ENCODE measurements around the gene SFT2D1. TPM values are rescaled to one million over a fixed set of nuclear protein-coding genes. Genes with fewer than 3 reads are reported as not detected.

Gene SFT2D1
- total RNA-seq, 1 experiment from 2014 or later, result 54.1 TPM

GRCh38 chr6:166348305-166348949, 6.1 kb upstream of the SFT2D1 start:
- in situ Hi-C loops (cut with HindIII; ENCODE audit: low pct_unique_long_range_greater_than_20kb, low sequenced_read_pairs), result no loop called here
- H3K4me3 ChIP-seq (ENCODE audit: low read depth in 2 of 2, low read length in 2 of 2), result no peak overlapping the region
- TF ChIP-seq TCF7L2 (IDR thresholded peaks at IDR 0.05; ENCODE audit: low read depth, low read length) (no peak), CTCF (IDR thresholded peaks at IDR 0.05) (no peak), SIN3A (IDR thresholded peaks at IDR 0.05; ENCODE audit: borderline replicate concordance, insufficient read depth, low read depth, low read length) (no peak), POLR2AphosphoS5 (IDR thresholded peaks at IDR 0.05; ENCODE audit: low read depth, low read length) (no peak), REST (IDR thresholded peaks at IDR 0.05; ENCODE audit: insufficient read depth in 1 of 2, low read depth in 2 of 2, low read length in 1 of 2) (no peak)

GRCh38 chr6:166346965-166347364, 4.6 kb upstream of the SFT2D1 start:
- BruUV-seq (replicated peaks), result no TSS peak
- POLR2A ChIA-PET, result no interaction called here
- no peak overlapping the region for H3K4me3 ChIP-seq (ENCODE audit: low read depth in 2 of 2, low read length in 2 of 2)

More at GRCh38 chr6:166348305-166348949, 6.1 kb upstream of the SFT2D1 start:
- intact Hi-C loops (cut with micrococcal nuclease; ENCODE audit: unreplicated experiment), result no loop called here
- no peak for ATAC-seq
- Histone ChIP-seq H3K4me1 (ENCODE audit: control insufficient read depth, insufficient read depth, low read length) (peaks cover under 1% of the 10 kb centered on the region; the same call in 1 of the 2 replicates), H3K27me3 (ENCODE audit: control insufficient read depth, insufficient read depth, low read length) (peaks cover 8% of the 10 kb centered on the region; the same call in 1 of the 2 replicates), H3K27ac (ENCODE audit: low read length) (no peak overlapping the region), H3K9me3 (ENCODE audit: control insufficient read depth, insufficient read depth, low read depth, low read length) (no peaks in the 10 kb centered on the region), H3K36me3 (ENCODE audit: control insufficient read depth, insufficient read depth, low read length) (no peaks in the 10 kb centered on the region)
- no TSS peak for BruUV-seq (replicated peaks)
- no peak for DNase-seq (ENCODE audit: low read depth, low spot score)
- CTCF ChIA-PET, result no interaction called here
- POLR2A ChIA-PET, result no interaction called here

More at GRCh38 chr6:166346965-166347364, 4.6 kb upstream of the SFT2D1 start:
- CTCF ChIA-PET, result interaction anchor here (0.7 kb wide), 1 partner anchor 343 kb away, joined by 4 read pairs; no protein-coding TSS in a partner anchor
- H3K9me3 ChIP-seq (ENCODE audit: control insufficient read depth, insufficient read depth, low read depth, low read length), result no peaks in the 10 kb centered on the region
- intact Hi-C loops (cut with micrococcal nuclease; ENCODE audit: unreplicated experiment) (no loop called here), in situ Hi-C loops (cut with HindIII; ENCODE audit: low pct_unique_long_range_greater_than_20kb, low sequenced_read_pairs) (no loop called here)
- no peak for DNase-seq (ENCODE audit: low read depth, low spot score)
- H3K36me3 ChIP-seq (ENCODE audit: control insufficient read depth, insufficient read depth, low read length), result peaks cover 4% of the 10 kb centered on the region; the same call in 1 of the 2 replicates
- ATAC-seq, result no peak
- no peak overlapping the region for H3K27ac ChIP-seq (ENCODE audit: low read length)
- TF ChIP-seq CTCF (IDR thresholded peaks at IDR 0.05) (no peak), TCF7L2 (IDR thresholded peaks at IDR 0.05; ENCODE audit: low read depth, low read length) (no peak), REST (IDR thresholded peaks at IDR 0.05; ENCODE audit: insufficient read depth in 1 of 2, low read depth in 2 of 2, low read length in 1 of 2) (no peak), SIN3A (IDR thresholded peaks at IDR 0.05; ENCODE audit: borderline replicate concordance, insufficient read depth, low read depth, low read length) (no peak), POLR2AphosphoS5 (IDR thresholded peaks at IDR 0.05; ENCODE audit: low read depth, low read length) (no peak)
- H3K4me1 ChIP-seq (ENCODE audit: control insufficient read depth, insufficient read depth, low read length), result peaks cover 5% of the 10 kb centered on the region; the same call in 1 of the 2 replicates
- peaks cover 5% of the 10 kb centered on the region; the same call in 1 of the 2 replicates for H3K27me3 ChIP-seq (ENCODE audit: control insufficient read depth, insufficient read depth, low read length)

All from Panc1 (cell line).